ENCODE data around the gene SSU72.
"Not testable (repeated sequence)": the region's sequence is repeated elsewhere in the genome, so short reads cannot be mapped to it uniquely, and the experiment has no call there.

Gene SSU72

GRCh38 chr1:1540090-1540817 lies 34.4 kb downstream of the SSU72 start, which contains the start of gene TMEM240:
TSS of gene TMEM240 (minus strand) at chr1:1540624. CDS start at chr1:1540346, 278 bp downstream.
- no peak for DNase-seq

GRCh38 chr1:1539310-1540089 lies 35.2 kb downstream of the SSU72 start:
- no peak for DNase-seq

- DNase-seq: no peak
Measured at GRCh38 chr1:1538989-1539309, 35.7 kb downstream of the SSU72 start.

- DNase-seq: no peak
Measured at GRCh38 chr1:1538334-1538733, 36.3 kb downstream of the SSU72 start.

GRCh38 chr1:1537626-1538250 lies 36.9 kb downstream of the SSU72 start:
- no peak for DNase-seq

- no peak for DNase-seq
Measured at GRCh38 chr1:1536938-1537546, 37.6 kb downstream of the SSU72 start.

- no peak for DNase-seq
Measured at GRCh38 chr1:1536019-1536937, 38.4 kb downstream of the SSU72 start.

GRCh38 chr1:1535201-1536018 lies 39.3 kb downstream of the SSU72 start:
- DNase-seq: no peak

GRCh38 chr1:1534401-1535154 lies 40.1 kb downstream of the SSU72 start:
- no peak for DNase-seq

- DNase-seq: not testable (repeated sequence)
Measured at GRCh38 chr1:1533894-1534291, 40.8 kb downstream of the SSU72 start.

GRCh38 chr1:1533176-1533893 lies 41.3 kb downstream of the SSU72 start:
- DNase-seq: not testable (repeated sequence)

GRCh38 chr1:1531947-1532346 lies 42.7 kb downstream of the SSU72 start:
- no peak for DNase-seq

- no peak for DNase-seq
Measured at GRCh38 chr1:1529936-1530335, 44.7 kb downstream of the SSU72 start.

GRCh38 chr1:1529321-1529720 lies 45.3 kb downstream of the SSU72 start:
- DNase-seq: no peak

- no peak for DNase-seq
Measured at GRCh38 chr1:1528301-1529267, 46.1 kb downstream of the SSU72 start.

GRCh38 chr1:1527092-1527816 lies 47.4 kb downstream of the SSU72 start:
- no peak for DNase-seq

GRCh38 chr1:1526476-1526875 lies 48.2 kb downstream of the SSU72 start:
- DNase-seq: not testable (repeated sequence)

Data from DMS 273 treated with DMSO at 0.1 percent for 48 hours (cell line).